GM12892 (cell line): ENCODE measurements around the gene ZC2HC1B.

Source experiments
- POLR2A ChIP-seq: IDR thresholded peaks from 2 replicates; pipeline ENCODE4 v1.6.1; 2011; ENCODE audit warnings: low read depth, low read length, control low read depth
- POLR2AphosphoS5 ChIP-seq: IDR thresholded peaks from 2 replicates; pipeline ENCODE4 v1.6.1; 2011; ENCODE audit warnings: low read depth, low read length, control low read depth
- TAF1 ChIP-seq: IDR thresholded peaks from 2 replicates; pipeline ENCODE4 v1.6.1; 2011; ENCODE audit warnings: low read depth, mild to moderate bottlenecking, control low read depth, low read length, borderline replicate concordance

- TF ChIP-seq POLR2A (no peak), TAF1 (no peak), POLR2AphosphoS5 (no peak)
Measured at GRCh38 chr6:143896126-143896860, 32.0 kb downstream of the ZC2HC1B start.
